ENCODE results near the gene MLIP.

MLIP gene

DNA sequence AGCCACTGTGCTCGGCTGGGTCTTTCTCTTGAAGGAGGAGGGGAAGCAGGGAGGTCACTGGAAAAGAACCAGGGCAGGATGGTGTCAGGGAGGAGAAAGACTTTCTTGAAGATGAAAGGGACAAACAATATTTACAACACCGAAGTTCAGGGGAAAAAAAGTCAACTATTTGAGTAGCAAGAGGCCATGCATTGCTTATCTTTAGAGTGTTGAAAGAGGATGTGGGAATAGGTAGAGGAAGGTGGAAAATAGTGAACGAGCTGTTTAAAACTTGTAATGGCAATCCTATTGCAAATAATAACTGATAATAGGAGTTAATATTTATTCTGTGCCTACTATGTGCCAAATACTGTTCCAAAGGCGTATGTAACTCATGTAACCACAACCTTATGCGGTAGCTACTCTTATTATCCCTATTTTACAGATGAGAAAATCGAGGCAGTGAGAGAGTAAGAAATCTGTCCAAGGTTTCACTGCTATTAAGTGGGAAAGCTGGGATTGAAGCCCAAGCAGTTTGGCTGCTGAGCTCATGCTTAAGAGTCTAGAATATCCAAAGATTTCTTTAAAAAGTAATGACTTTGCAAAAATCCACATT lies 12.7 kb upstream of the MLIP start:
- no peak for DNase-seq (ENCODE audit: low spot score)

DNA sequence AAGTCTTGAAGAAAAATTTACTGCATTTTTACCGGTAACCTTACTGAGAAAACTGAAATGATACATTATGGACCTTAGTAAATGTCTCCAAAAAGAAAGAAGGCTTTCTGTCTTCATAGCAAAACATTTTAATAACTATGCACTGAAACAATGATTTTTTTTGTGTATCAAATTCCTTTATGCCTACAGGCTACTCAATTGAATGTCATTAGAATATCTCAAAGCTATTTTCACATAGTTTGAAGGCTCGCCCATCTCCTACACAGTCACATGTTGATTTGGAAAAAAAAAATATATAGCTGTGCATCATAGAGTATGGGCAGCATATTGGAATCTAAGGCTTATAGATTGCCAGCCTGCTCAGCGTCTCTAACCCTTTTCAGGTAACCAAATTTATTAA lies 12.0 kb upstream of the MLIP start:
- DNase-seq (ENCODE audit: low spot score) = no peak

DNA sequence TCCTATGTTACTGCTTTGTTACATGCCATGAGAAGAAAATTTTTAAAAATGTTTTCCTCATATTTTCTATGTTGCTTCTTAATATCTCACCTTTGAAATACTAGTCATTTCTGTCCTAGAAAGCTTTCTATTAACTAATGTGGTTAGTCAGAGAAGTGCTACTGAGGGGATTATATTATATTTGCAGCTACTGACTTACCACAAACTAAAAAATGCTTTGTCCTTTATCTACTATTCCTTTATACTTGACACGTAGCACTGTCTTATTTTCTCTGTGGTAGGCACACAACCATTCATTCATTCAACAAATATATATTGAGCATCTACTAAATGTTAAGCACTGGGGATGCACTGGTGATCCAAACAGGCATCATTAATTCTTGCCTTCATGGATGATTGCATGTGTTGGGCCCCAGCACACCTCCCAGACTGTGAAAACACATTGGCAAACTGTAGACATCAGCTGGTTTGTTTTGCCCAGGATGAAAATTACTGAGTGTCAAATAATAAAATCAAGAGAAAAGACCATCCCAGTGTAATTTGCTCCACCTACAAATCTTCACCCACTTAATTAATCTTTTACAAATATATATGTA lies 10.7 kb upstream of the MLIP start:
- no peak for DNase-seq (ENCODE audit: low spot score)

DNA sequence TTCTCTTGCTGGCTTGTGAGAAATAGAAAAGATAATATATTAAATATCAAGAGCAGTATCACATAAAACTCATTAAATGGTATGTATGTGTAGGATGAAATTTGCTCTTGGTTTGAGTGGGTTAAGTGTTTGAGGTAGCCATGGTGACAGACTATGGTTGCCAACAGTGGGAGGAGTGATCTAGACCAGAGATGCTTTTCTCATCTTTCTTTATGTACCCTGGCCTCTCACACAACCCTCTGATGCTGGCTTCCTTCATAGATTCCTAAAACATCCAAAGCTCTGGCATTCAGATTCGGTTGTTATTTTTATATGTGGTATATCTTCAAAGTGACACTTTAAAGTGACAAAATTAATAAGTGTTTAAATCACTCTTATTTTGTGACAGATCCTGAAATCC lies 9.0 kb upstream of the MLIP start:
- DNase-seq (ENCODE audit: low spot score) = no peak

DNA sequence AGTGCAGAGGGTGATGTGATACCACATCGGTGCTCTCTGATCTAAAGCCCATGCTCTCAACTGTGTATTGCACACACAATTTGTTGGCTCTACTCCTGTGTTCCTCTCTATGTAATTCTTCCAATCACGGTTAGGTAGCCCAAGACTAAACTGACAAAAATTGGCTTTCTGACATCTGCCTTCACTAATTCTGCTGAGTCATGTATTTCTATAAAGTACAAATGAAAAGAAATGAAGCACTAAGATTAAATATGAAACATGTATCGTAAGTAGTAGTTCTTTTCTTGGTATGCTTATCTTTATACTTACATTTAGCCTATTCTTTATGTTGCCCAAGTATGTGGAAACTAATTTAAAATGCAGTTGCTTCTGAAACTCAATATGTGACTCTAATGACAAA lies 7.7 kb upstream of the MLIP start:
- no peak for DNase-seq (ENCODE audit: low spot score)

DNA sequence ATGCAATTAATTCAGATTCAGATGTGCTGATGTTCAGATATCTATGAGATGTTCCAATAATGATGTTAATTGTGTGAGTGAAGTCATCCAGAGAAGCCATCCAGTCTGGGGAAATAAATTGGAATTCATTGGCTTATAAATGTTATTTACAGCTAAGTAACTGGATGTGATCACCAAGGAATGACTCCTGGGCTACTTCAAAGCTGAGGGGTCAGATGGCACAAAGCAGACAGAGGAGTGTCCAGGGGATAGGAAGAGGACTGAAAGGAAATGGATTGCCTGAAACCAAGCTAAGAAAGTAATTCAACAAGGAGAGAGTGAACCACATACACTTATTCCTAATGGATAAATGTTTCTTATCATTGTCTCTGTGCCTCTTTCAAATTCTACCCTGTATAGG lies 4.5 kb upstream of the MLIP start:
- DNase-seq (ENCODE audit: low spot score) = no peak

DNA sequence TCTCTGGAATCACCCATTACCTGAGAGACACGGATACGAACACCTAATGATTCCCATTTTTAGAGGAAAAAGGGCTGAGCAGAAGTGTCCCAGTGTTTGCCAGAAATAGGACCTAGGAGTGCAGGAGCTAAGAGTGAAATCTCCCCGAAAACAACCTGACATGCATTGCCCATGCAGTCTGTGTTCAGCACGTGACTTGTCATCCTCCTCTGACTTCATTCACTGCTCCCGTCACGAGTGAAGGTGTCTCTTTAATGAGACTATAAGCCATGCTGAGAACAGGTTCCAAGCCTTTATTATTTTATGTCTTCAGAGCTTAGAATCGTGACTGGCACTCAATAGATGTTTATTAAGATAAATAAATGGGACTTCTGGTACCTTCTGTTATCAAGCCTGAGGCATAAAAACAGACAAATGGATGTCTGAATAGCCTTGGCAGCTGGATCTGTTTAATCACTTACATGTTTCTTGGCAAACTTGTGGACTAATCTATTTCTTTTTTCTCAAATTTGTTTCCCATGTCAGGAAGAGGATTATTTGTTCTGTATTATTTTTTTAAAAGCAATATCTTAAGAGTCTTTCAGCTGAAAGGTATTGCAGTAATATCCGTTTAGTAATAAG lies 3.7 kb upstream of the MLIP start:
- DNase-seq (ENCODE audit: low spot score) = no peak

DNA sequence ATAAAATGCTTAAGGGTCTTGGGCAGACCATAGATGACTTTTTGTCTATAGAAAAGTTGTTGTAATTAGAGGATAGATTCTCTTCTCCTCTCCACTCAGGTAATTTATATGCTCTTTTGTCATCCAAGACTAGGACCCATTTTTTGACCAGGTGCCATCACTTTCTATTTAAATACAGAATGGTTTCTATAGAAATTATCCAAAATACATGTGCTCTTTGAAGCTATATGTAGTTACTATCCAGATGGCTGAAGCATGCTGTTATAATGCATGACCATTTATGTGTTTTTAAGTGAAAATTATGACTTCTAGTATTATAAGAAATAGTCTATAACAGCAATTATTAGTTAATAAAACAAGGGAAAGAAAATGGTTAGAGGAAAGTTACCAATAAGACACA lies 3.0 kb upstream of the MLIP start:
- no peak for DNase-seq (ENCODE audit: low spot score)

DNA sequence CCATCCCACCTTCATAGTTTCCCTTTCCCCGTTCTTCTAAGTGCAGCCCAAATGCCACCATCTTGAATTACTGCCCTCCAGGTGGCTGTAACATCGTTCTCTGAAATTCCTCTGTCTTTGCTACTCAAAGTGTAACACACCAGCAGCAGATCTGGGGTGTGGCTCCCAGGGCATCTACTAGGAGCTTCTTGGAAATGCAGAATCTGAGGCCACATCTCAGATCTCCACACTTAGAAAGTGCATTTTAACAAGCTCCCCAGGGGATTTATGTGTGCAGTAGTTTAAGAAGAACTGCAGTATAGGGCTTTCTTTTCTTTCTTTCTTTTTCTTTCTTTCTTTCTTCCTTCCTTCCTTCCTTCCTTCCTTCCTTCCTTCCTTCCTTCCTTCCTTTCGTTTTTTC lies 1.7 kb upstream of the MLIP start:
- no peak for DNase-seq (ENCODE audit: low spot score)

DNA sequence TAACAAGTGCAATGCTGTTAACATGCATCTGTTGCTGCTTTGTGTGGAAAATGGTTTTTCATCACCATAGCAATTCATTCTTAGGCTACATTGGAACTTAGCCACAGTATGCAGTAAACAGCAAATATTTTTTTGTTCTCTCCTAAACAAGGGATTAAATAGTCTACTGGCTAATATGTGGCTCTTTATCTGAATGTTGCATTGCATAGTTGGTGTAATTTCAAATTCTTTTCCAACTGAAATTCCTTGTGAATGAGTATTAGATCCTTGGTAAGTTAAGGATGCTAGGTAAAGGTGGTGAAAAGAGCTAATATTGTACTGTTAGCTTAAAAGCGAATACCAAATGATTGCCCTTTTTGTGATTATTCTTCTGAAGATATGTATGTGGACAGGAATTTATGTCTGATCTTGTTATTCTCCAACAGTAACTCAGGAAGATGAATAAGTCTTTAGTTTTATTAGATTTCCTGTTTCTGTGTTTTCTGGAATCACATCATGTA lies 958 bp downstream of the MLIP start:
- DNase-seq (ENCODE audit: low spot score) = no peak

DNA sequence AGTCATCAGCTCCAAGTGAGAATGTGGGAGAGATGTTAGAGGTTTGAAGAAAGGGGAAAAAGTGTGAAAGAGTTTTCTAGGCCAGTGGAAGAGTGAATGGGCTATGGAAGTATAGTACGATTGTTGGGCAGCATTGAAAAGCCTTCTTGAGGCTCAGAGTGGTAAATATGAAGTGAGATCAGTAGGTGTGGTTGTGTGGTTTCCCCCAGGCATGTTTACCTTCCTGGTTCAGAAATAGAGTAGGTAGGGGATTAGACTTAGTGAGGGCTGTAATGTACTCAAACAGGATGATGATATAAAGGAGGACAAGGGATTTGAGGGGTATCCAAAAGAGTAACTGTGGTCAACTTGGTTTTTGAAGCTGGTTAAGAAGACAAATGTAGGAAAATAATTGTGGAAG lies 3.7 kb downstream of the MLIP start:
- DNase-seq (ENCODE audit: low spot score) = no peak

DNA sequence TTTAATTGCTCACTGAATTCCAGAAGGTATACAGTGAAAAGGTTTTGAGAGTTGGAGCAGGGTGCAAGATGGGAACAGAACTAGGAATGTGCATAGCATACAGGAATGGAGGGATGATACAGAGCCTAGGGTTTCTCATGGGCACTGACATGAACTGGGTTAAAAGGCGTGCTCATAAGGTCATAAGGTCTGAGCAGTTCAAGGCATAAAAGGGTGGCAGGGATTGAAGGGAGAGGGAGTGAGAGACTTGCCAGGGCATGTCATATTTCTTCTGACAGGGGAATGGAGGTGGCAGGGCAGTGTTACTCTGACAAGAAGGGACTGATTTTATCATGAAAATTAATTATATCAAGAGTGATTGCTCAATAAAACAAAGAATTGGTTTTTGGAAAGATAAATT lies 4.7 kb downstream of the MLIP start:
- no peak for DNase-seq (ENCODE audit: low spot score)

DNA sequence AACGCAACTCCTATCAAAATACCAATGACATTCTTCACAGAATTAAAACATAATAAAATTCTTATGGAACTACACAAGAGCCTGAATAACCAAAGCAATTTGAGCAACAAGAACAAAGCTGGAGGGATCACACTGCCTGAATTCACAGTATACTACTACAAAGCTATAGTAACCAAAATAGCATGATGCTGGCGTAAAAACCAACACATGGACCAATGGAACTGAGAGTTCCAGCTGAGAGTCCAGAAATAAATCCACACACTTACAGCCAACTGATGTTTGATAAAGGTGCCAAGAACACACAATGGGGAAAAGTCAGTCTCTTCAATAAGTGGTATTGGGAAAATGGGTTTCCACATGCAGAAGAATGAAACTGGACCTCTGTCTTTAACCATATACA lies 6.9 kb downstream of the MLIP start:
- DNase-seq (ENCODE audit: low spot score) = no peak

DNA sequence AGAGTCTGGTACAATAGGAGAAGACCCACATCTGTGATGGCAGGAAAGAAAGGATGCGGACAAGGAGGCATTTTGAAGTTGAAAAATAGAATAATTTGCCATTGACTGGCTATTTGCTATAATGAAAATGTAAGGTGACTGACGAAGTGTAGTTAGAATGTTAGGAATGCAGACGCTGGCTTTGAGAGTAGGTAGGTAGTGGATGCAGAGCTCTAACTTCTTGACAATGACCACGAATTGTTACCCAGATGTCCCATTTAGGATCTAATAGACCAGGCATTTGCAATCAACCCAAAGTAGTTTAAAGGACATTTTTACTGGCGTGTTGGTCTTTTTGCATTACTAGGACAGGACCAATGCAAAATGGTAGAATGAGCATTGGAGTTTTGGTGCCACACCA lies 14.2 kb downstream of the MLIP start:
- DNase-seq (ENCODE audit: low spot score) = no peak

DNA sequence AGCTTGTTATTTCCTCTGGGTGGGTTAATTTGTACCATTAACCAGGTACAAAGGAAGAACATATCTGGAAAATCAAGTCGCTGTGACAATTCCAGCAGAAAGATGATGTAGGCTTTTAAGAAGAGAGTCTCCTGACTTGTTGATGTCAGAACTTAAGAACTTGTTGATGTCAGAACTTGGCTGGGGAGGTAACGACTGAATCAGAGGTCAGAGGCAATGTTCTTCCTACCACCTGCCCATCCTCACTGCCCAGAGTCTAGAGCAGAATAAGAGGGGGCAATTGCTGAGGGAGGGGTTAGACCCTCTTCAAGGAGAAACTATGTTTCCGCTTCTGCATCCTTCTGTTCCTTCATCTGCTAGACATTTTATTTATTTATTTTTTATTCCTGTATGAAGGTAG lies 18.9 kb downstream of the MLIP start:
- no peak for DNase-seq (ENCODE audit: low spot score)

DNA sequence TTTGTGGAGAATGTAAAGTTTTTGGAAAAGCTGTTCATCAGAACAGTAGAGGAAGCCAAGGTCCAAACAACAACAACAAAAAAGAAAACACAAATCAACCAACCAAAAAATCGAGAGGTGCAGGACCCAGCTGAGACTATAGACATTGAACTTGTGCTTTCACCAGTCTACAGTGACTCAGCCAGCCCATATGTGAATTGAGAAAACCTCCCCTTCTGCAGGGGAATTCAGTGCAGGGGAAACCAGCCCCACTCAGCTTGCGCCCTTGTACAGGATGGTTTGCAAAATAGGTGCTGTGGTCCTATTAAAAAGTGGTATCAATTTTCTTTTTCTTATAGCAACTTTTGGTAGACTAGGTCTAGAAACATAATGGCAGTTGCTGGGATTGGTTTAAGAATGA lies 21.3 kb downstream of the MLIP start:
- no peak for DNase-seq (ENCODE audit: low spot score)

DNA sequence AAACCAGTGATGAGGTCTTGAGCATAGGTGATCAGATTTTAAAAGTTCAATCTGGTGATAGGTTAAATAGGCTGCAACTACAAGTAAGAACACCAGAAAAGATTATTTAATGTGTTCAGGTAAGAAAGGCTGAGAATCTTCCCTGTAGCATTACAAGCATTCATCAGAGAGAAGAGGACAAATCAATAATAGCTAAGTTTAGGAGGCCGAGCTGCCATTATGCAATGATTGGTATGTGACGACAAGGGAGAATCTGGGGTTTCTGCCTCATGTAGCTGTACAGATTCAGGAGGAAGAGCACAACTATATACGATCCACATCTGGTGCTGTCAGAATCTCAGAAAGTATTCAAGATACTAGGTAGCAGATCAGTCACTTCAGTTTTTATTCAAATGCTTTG lies 21.9 kb downstream of the MLIP start:
- no peak for DNase-seq (ENCODE audit: low spot score)

DNA sequence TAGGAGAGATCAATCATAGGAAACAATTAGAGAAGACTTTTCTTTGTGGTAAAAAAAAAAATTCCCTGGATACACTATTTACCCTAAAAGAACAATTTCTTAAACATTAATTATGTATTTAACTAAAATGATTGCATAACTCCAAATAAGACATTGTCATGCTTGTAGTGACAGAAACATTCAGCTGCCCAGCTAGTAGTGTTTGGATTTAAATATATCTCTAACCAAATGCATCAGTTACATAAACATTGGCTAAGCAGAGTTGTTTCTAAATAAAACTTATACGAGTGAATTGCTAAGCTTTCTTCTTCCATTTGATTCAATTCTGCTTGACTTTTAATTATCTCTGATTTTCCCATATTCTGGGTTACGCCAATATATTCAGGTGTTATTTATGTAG lies 23.7 kb downstream of the MLIP start:
- no peak for DNase-seq (ENCODE audit: low spot score)

DNA sequence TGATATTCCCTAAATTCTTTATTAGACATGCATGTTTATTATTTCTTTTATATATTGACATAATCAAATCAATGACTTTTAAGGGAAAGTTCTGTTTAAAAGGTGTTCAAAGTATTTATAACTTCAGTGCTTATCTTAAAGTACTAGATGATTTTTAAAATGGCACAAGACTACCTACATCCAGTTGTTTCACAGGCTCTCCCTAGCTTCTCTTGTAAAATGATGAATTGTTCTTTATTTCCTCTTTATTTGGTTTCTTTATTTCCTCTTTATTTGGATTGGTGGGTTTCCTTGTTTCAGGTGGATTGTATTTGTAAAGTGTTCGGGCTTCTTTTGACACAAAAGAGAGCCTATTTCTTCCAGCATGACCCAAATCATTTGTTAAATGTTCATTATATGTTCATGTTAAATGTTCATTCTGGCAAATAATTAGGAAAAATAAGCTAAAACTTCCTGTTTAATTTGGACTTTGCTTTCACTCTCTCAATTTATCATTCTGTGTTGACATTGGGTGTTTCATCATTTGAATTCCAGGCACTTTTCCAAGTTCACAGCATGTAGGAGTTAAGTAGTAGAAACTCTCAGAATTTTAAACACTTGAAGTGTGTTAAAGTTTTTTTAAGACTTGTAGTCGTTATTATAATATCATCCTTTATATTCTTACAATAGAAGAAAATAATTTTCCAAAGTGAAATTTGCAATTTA lies 24.6 kb downstream of the MLIP start:
- no peak for DNase-seq (ENCODE audit: low spot score)

DNA sequence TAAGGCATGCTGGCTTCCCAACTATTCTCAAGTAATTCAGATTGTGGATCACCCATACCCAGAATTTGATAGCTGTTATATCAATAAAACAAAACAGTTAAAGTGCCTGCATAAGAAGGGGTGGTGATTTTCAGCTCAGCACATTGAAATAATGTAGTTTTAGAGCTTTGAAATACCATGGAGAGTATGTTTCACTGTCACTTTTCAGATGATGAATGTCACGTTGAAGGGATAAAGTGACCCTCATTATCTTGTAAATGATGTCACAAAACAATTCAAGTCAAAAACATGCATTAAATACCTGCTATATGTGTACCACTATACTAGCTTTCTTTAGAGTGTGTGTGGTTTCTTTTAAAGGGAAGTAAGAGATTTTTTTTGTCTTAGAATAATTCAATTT lies 27.6 kb downstream of the MLIP start:
- no peak for DNase-seq (ENCODE audit: low spot score)

DNA sequence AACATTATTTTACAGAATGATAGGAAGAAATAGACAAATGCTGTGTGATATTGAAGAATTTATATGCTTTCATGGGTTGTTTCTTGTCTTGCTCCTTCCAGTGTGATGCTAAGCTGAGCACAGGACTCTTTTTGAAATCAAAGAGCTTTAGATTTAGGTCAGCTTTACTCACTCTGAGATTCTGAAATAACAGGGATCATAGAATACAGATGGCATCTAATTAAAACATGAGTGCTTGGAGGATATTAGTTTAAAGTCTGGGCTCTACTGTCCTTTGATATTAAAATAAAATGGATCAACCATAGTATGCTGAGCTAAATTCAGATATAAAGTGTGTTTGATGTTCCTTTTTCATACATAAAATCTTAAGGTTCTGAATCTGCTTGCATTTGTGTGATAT lies 29.6 kb downstream of the MLIP start:
- no peak for DNase-seq (ENCODE audit: low spot score)

DNA sequence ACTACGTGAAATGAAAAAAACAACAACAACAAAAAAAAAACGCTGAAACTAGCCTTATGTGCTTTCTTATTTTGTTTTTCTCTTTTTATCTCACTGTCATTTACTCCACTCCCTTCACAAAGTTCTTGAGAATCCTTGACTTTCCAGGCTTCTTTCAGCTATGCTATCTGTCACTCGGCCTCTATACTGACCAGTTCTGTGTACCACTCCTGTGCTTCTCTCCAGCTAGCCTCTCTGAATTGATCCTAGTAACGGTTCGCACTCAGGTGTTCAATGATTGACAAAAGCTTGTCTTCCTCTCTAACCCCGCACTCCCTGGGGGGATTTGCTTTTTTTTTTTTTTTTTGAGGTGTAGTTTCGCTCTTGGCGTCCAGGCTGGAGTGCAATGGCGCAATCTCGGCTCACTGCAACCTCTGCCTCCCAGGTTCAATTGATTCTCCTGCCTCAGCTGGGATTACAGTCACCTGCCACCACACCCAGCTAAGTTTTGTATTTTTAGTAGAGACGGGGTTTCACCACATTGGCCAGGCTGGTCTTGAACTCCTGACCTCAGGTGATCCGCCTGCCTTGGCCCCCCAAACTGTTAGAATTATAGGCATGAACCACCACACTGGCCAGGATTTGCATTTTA lies 31.8 kb downstream of the MLIP start:
- DNase-seq (ENCODE audit: low spot score) = no peak

DNA sequence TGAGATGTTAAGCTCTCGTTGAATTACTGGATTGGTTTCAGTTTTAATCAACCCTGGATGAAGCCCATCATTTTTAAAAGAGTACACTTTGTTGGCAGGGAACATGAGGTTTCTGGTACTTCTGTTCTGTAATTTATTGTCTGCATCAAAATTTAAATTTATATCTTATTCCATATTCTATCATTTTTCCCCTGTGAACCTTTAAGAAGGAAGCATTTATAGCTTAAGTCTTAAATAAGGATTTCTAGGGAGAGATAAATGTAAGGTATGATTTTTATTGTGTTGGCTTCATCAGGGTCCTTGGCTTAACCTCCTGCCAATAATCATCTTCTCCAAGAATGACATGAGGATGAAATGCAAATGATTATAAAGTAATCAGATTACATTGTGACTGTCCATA lies 40.6 kb downstream of the MLIP start:
- DNase-seq (ENCODE audit: low spot score) = no peak

All from hepatic stellate cell (primary cell).